ENCODE data around the gene CFAP74. TPM values are rescaled to one million over a fixed set of nuclear protein-coding genes. Genes with fewer than 3 reads are reported as not detected.

The CFAP74 gene
- total and polyA plus RNA-seq, 9 donors: 0.05 to 8.0 (median 0.58) TPM; not detected in 1

DNA sequence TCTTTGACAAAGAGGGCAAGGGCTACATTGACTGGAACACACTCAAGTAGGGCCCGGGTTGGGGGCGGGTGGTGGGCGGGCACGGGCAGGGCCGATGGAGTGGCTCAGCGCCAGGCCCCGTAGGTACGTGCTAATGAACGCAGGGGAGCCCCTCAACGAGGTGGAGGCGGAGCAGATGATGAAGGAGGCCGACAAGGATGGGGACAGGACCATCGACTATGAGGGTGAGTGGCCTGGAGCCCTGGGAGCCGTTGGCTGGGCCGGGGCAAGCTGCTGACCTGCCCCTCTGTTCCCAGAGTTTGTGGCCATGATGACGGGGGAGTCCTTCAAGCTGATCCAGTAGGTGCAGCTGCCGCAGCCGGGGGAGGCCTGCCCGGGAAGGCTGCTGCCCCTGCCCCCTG lies 86.7 kb downstream of the CFAP74 start:
- Histone ChIP-seq H3K27ac (no peak overlapping the region), H3K27me3 (no peaks in the 10 kb centered on the region), H3K4me3 (no peak overlapping the region), H3K4me1 (ENCODE audit: insufficient read depth) (peaks cover 6% of the 10 kb centered on the region), H3K9me3 (no peaks in the 10 kb centered on the region), H3K36me3 (no peaks in the 10 kb centered on the region)
- TF ChIP-seq POLR2A (IDR thresholded peaks at IDR 0.05): no peak
- TF ChIP-seq EP300 (IDR thresholded peaks at IDR 0.05): no peak
- TF ChIP-seq, protein P1, sequence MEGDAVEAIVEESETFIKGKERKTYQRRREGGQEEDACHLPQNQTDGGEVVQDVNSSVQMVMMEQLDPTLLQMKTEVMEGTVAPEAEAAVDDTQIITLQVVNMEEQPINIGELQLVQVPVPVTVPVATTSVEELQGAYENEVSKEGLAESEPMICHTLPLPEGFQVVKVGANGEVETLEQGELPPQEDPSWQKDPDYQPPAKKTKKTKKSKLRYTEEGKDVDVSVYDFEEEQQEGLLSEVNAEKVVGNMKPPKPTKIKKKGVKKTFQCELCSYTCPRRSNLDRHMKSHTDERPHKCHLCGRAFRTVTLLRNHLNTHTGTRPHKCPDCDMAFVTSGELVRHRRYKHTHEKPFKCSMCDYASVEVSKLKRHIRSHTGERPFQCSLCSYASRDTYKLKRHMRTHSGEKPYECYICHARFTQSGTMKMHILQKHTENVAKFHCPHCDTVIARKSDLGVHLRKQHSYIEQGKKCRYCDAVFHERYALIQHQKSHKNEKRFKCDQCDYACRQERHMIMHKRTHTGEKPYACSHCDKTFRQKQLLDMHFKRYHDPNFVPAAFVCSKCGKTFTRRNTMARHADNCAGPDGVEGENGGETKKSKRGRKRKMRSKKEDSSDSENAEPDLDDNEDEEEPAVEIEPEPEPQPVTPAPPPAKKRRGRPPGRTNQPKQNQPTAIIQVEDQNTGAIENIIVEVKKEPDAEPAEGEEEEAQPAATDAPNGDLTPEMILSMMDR (IDR thresholded peaks at IDR 0.05): no peak
- 68 to 69% (median 69%) methylated on average over 19 of the region's 19 CpGs for WGBS, 3 donors
- DNase-seq: peak in 1 of 5 donors; percentile 42
- intact Hi-C loops (cut with DNase I): no loop called here

DNA sequence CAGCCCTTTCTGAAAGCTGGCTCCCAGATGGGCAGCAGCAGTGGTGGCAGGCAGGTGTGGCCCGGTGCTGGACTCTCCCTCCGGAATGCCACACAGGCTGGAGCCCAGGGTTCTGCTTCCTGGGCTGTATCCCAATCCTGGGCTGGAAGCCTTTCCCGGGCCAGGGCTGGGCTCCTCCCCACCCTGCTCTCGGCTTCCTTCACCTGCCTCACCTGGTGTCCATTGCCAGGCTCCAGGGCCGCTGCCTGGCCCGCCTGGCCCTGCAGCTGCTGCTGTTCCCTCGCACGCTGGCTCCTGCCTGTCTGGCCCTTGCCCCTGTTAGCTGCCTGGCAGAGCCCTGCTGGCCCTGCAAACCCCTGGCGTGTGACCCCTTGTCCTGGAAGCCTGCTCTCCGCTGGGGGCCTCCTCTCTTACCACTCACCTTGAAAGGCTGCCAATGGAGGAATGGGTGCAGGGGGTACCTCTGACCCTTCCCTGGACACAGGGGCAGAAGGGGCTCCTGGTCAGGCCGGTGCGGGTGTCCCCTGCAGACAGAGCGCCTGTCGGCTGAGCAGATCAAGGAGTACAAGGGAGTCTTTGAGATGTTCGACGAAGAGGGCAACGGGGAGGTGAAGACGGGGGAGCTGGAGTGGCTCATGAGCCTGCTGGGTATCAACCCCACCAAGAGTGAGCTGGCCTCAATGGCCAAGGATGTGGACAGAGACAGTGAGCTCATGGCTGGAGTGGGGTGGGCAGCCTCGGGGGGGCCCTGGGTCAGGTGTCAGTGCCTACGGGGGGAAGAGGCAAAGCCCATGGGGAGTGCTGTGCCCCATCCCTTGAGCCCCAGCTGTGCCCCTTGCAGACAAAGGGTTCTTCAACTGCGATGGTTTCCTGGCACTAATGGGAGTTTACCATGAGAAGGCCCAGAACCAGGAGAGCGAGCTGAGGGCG lies 87.4 kb downstream of the CFAP74 start:
- 86 to 91% (median 88%) methylated on average over 21 to 23 of the region's 23 CpGs for WGBS, 3 donors
- Histone ChIP-seq H3K27me3 (no peaks in the 10 kb centered on the region), H3K36me3 (no peaks in the 10 kb centered on the region), H3K9me3 (no peaks in the 10 kb centered on the region), H3K27ac (no peak overlapping the region), H3K4me1 (ENCODE audit: insufficient read depth) (peaks cover 6% of the 10 kb centered on the region), H3K4me3 (no peak overlapping the region)
- peak in 2 of 5 donors; percentile 8 to 28 for DNase-seq
- intact Hi-C loops (cut with DNase I): no loop called here
- TF ChIP-seq POLR2A (IDR thresholded peaks at IDR 0.05): no peak
- TF ChIP-seq, protein P1 (IDR thresholded peaks at IDR 0.05): no peak

DNA sequence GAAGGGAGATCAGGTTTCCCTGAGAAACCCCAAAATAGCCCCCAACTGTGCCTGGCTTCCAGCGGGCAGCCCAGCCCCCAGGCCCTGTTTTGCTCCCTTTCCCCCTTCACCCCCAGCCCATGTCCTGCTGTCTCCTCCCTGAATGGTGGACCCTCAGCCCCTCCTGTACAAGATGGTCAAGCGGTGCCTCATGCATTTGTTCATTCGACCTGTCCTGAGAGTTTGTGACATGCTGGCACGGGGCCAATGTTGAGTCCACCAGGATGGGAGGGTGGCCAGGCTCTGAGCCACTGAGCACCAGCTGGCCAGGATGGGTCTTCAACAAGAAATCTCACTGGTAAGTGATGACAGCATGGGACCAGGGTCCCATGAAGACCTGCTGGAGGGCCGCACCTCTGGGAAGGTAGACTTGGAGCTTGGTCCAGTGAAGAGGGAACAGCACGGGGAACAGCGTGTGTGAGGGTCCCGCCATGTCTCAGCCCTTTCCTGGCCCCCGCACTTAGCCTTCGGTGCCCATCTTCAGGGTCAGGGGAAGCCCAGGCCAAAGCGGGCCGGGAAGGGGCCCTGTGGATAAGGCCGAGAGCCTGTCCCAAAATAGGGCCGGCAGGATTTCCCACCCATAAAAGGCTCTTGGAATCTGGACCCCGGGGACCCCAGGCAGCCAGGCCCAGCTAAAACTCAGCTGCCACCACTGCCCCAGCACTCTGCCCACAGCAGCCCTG lies 88.5 kb downstream of the CFAP74 start, which contains the start of gene CALML6:
Gene CALML6 (plus strand): TSS at position 290 of the 722 bp plus-strand sequence. CDS start 21 bp downstream, at position 311.
- DNase-seq: peak in 3 of 5 donors; percentile 19 to 45 (median 43)
- TF ChIP-seq, protein P1 (IDR thresholded peaks at IDR 0.05): no peak
- intact Hi-C loops (cut with DNase I): no loop called here
- 78 to 85% (median 82%) methylated on average over 15 of the region's 15 CpGs for WGBS, 3 donors
- no peaks in the 10 kb centered on the region for H3K36me3 ChIP-seq
- peaks cover 6% of the 10 kb centered on the region for H3K4me1 ChIP-seq (ENCODE audit: insufficient read depth)
- no peaks in the 10 kb centered on the region for H3K9me3 ChIP-seq
- H3K27me3 ChIP-seq: no peaks in the 10 kb centered on the region
- no peak within 1 kb of the TSS for H3K4me3 ChIP-seq
- H3K27ac ChIP-seq: no peak within 1 kb of the TSS

DNA sequence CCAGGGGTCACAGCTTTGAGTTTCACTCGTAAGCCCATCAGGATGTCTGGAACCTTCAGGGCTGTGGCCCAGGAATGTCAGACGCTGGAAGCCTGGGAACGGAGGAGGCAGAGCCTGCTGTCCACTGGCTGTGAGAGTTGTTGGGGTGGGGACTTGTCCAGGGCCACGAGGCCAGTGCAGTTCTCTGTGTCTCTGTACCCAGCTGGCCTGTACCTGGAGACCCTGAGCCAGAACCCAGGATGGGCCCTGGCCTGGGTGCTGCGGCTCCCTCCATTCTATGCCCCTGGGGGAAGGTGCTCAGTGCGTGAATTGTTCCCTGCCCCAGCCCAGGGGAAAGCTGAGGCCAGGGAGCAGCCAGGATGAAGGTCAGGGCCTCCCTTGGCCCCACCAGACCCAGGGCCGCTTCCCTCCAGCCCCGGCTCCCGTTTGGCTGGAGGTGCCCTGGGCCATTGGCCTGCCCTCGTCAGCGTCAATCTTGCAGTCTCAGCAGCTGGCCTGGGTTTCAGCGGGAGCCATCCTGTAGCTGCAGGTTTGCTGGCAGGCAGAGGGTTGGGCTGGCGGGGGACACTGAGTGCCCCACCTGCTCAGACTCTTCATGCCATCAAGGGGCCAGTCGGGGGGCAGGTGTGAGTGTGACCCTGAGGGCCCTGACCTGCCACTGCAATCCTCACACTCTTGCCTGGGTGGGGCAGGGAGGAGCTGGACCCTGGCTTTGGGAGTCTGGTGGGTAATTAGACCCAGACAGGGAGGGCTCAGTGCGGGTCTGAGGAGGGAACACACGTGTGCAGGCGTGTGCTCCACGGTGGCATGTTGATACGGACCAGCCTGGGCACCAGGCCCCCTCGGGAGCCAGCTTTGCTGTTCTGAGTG lies 89.2 kb downstream of the CFAP74 start:
- 56 to 62% (median 57%) methylated on average over 17 to 20 of the region's 20 CpGs for WGBS, 3 donors
- DNase-seq: peak in 3 of 5 donors; percentile 12 to 21 (median 20)

More for the DNA sequence above, 89.2 kb downstream of the CFAP74 start:
- TF ChIP-seq POLR2A (IDR thresholded peaks at IDR 0.05): no peak
- TF ChIP-seq, protein P1 (IDR thresholded peaks at IDR 0.05): no peak
- no peak for TF ChIP-seq EP300 (IDR thresholded peaks at IDR 0.05)
- Histone ChIP-seq H3K4me3 (no peak overlapping the region), H3K36me3 (no peaks in the 10 kb centered on the region), H3K4me1 (ENCODE audit: insufficient read depth) (peaks cover 6% of the 10 kb centered on the region), H3K27ac (no peak overlapping the region), H3K9me3 (no peaks in the 10 kb centered on the region), H3K27me3 (no peaks in the 10 kb centered on the region)
- intact Hi-C loops (cut with DNase I): no loop called here
